ENCODE data around the gene PRSS53. TPM values are rescaled to one million over a fixed set of nuclear protein-coding genes. Genes with fewer than 3 reads are reported as not detected.

PRSS53 gene
- polyA plus RNA-seq, 3 donors: 0.17 to 5.1 TPM; not detected in 1

DNA sequence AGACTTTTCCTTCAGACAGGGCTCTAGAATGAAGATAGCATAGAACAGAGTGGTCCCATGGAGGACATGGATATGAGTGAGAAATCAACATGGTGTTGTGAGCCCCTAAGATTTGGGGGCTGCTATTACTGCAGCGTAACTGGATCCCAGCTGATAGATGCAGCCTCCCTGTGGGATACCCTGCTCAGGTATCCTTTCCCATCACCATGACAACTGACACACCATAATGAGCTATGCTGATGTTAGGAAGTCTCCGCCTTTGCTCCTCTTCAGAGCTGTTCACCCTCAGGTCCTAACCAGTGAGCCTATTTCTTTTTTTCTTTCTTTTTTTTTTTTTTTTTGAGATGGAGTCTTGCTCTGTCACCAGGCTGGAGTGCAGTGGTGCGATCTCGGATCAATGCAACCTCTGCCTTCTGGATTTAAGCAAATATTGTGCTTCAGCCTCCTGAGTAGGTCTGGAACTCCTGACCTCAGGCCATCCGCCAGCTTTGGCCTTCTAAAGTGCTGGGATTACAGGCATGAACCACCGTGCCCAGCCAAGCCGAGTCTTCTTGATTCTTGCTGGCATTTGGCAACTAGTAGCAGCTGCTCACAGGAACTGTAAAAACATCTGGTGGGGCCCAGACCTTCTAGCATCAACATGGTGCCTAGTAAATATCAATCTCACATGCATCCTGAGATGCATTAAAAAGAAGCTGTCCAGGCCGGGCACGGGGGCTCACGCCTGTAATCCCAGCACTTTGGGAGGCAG lies 38.3 kb downstream of the PRSS53 start:
- Histone ChIP-seq H3K9ac (ENCODE audit: insufficient read depth, low read length, poor library complexity, severe bottlenecking) (no peak overlapping the region), H3K27ac (ENCODE audit: low read depth in 1 of 2, low read length in 2 of 2) (no peak overlapping the region), H3K27me3 (ENCODE audit: control insufficient read depth in 2 of 2, insufficient read depth in 2 of 2, low read length in 2 of 2) (no peaks in the 10 kb centered on the region), H3K36me3 (replicated peaks in 1 of 2; ENCODE audit: control insufficient read depth in 1 of 2, insufficient read depth in 2 of 2, low read length in 2 of 2) (no peaks in the 10 kb centered on the region), H3K4me2 (replicated peaks; ENCODE audit: extremely low read depth, low read length, poor library complexity, severe bottlenecking) (no peak overlapping the region), H2AFZ (ENCODE audit: insufficient read depth, low read depth, low read length, poor library complexity, severe bottlenecking) (no peak overlapping the region), H3K9me3 (replicated peaks in 1 of 2; ENCODE audit: control insufficient read depth in 1 of 2, insufficient read depth in 1 of 2, low read length in 2 of 2) (no peaks in the 10 kb centered on the region), H4K20me1 (ENCODE audit: insufficient read depth, low read length) (no peaks in the 10 kb centered on the region), H3K4me1 (ENCODE audit: control insufficient read depth in 1 of 2, insufficient read depth in 2 of 2, low read length in 2 of 2) (peaks cover 12 to 17% of the 10 kb centered on the region in 2 donors), H3K79me2 (ENCODE audit: insufficient read depth, low read length) (no peaks in the 10 kb centered on the region), H3K4me3 (replicated peaks in 1 of 3; ENCODE audit: low read depth in 2 of 3, low read length in 3 of 3) (no peak overlapping the region)
- Mint-ChIP-seq H3K27ac (no peak overlapping the region), H3K9me3 (peaks cover 0 to 4% (median 0%) of the 10 kb centered on the region in 7 donors), H3K4me3 (no peak overlapping the region), H3K36me3 (peaks cover 0 to 3% of the 10 kb centered on the region in 2 donors), H3K4me1 (peaks cover 24% of the 10 kb centered on the region), H3K27me3 (ENCODE audit: low read depth in 3 of 3) (peaks cover 0 to 4% (median 2%) of the 10 kb centered on the region in 3 donors)
- TF ChIP-seq, protein P1, sequence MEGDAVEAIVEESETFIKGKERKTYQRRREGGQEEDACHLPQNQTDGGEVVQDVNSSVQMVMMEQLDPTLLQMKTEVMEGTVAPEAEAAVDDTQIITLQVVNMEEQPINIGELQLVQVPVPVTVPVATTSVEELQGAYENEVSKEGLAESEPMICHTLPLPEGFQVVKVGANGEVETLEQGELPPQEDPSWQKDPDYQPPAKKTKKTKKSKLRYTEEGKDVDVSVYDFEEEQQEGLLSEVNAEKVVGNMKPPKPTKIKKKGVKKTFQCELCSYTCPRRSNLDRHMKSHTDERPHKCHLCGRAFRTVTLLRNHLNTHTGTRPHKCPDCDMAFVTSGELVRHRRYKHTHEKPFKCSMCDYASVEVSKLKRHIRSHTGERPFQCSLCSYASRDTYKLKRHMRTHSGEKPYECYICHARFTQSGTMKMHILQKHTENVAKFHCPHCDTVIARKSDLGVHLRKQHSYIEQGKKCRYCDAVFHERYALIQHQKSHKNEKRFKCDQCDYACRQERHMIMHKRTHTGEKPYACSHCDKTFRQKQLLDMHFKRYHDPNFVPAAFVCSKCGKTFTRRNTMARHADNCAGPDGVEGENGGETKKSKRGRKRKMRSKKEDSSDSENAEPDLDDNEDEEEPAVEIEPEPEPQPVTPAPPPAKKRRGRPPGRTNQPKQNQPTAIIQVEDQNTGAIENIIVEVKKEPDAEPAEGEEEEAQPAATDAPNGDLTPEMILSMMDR (IDR thresholded peaks at IDR 0.05): no peak
- WGBS (ENCODE audit: insufficient coverage): 86% methylated on average over 6 of the region's 10 CpGs
- DNase-seq: no peak
- intact Hi-C loops (cut with micrococcal nuclease): no loop called here

DNA sequence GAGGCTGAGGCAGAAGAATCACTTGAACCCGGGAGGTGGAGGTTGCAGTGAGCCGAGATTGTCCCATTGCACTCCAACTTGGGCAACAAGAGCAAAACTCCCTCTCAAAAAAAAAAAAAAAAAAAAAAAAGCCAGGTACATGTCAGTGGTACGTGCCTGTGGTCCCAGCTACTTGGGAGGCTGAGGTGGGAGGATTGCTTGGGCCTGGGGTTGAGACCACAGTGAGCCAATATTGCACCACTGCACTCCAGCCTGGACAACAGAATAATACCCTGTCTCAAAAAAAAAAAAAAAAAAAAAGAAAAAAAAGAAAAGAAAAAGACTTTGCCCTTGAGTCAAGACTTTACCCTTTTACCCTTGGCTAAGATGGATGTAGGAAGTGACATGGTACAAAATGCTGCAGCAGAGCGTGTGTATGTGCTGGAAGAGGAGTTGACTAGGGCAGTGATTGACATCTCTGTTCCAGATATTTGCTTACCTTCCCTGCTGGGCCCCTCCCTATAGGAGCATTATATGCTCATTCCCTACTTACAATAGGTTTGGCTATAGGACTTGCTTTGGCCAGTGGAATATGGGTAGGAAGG lies 44.8 kb downstream of the PRSS53 start:
- no CpG with 5 or more reads among the region's 4 CpGs for WGBS (ENCODE audit: insufficient coverage)
- Mint-ChIP-seq H3K36me3 (peaks cover 37 to 45% of the 10 kb centered on the region in 2 donors), H3K4me3 (no peak overlapping the region), H3K4me1 (peaks cover 14% of the 10 kb centered on the region), H3K27ac (no peak overlapping the region), H3K27me3 (ENCODE audit: low read depth in 3 of 3) (peaks cover 0 to 2% (median 0%) of the 10 kb centered on the region in 3 donors), H3K9me3 (peaks cover 0 to 3% (median 1%) of the 10 kb centered on the region in 7 donors)
- H3K4me3 ChIP-seq (replicated peaks in 1 of 3; ENCODE audit: low read depth in 2 of 3, low read length in 3 of 3): no peak overlapping the region
- peaks cover 6 to 7% of the 10 kb centered on the region in 2 donors for H3K4me1 ChIP-seq (ENCODE audit: control insufficient read depth in 1 of 2, insufficient read depth in 2 of 2, low read length in 2 of 2)
- no peak overlapping the region for H2AFZ ChIP-seq (ENCODE audit: insufficient read depth, low read depth, low read length, poor library complexity, severe bottlenecking)
- no peaks in the 10 kb centered on the region for H3K79me2 ChIP-seq (ENCODE audit: insufficient read depth, low read length)
- no peak overlapping the region for H3K9ac ChIP-seq (ENCODE audit: insufficient read depth, low read length, poor library complexity, severe bottlenecking)
- intact Hi-C loops (cut with micrococcal nuclease): no loop called here
- no peaks in the 10 kb centered on the region for H3K9me3 ChIP-seq (replicated peaks in 1 of 2; ENCODE audit: control insufficient read depth in 1 of 2, insufficient read depth in 1 of 2, low read length in 2 of 2)
- no peaks in the 10 kb centered on the region for H4K20me1 ChIP-seq (ENCODE audit: insufficient read depth, low read length)
- TF ChIP-seq, protein P1 (IDR thresholded peaks at IDR 0.05): no peak
- no peaks in the 10 kb centered on the region for H3K27me3 ChIP-seq (ENCODE audit: control insufficient read depth in 2 of 2, insufficient read depth in 2 of 2, low read length in 2 of 2)
- peaks cover 38 to 44% of the 10 kb centered on the region in 2 donors for H3K36me3 ChIP-seq (replicated peaks in 1 of 2; ENCODE audit: control insufficient read depth in 1 of 2, insufficient read depth in 2 of 2, low read length in 2 of 2)
- no peak overlapping the region for H3K27ac ChIP-seq (ENCODE audit: low read depth in 1 of 2, low read length in 2 of 2)
- DNase-seq: no peak
- no peak overlapping the region for H3K4me2 ChIP-seq (replicated peaks; ENCODE audit: extremely low read depth, low read length, poor library complexity, severe bottlenecking)

All from CD14-positive monocyte (primary cell).